RWPE2 (cell line): ENCODE results near the gene MAPKBP1.

ENCODE experiments used
- ATAC-seq: fragments of 200-7000 bp; cut with Tn5 transposase; 3 replicates; pipeline ENCODE4 v1.9.1; 2021; ENCODE audit warnings: low read depth
- DNase-seq: peaks from one replicate; pipeline ENCODE4 v3.0.0-alpha.2; 2020; ENCODE audit warnings: low spot score
- H3K27ac ChIP-seq: fragments of 450-650 bp; 2 replicates; pipeline ENCODE4 v1.5.1; 2017; ENCODE audit warnings: mild to moderate bottlenecking; ENCODE audit not compliant: poor library complexity, severe bottlenecking
- H3K27me3 ChIP-seq: fragments of 250-450 bp; sonication (Bioruptor Pico); 2 replicates; pipeline ENCODE4 v1.5.1; 2021; ENCODE audit warnings: mild to moderate bottlenecking, moderate library complexity; ENCODE audit not compliant: insufficient read depth, poor library complexity, severe bottlenecking
- H3K36me3 ChIP-seq: fragments of 250-450 bp; sonication (Bioruptor Pico); 2 replicates; pipeline ENCODE4 v1.5.1; 2020; ENCODE audit warnings: low read depth, mild to moderate bottlenecking, moderate library complexity
- H3K4me1 ChIP-seq: fragments of 250-450 bp; sonication (Bioruptor Pico); 2 replicates; pipeline ENCODE4 v1.5.1; 2021; ENCODE audit warnings: mild to moderate bottlenecking, moderate library complexity; ENCODE audit not compliant: insufficient read depth, poor library complexity, severe bottlenecking
- H3K4me3 ChIP-seq: fragments of 250-450 bp; sonication (Bioruptor Pico); 2 replicates; pipeline ENCODE4 v1.5.1; 2021; ENCODE audit warnings: mild to moderate bottlenecking, moderate library complexity; ENCODE audit not compliant: severe bottlenecking
- H3K9me3 ChIP-seq: fragments of 250-450 bp; sonication (Bioruptor Pico); 2 replicates; pipeline ENCODE4 v1.5.1; 2021; ENCODE audit warnings: mild to moderate bottlenecking, moderate library complexity; ENCODE audit not compliant: severe bottlenecking
- CTCF ChIP-seq: fragments of 450-650 bp; IDR thresholded peaks from one replicate; pipeline ENCODE4 v1.5.1; 2017; ENCODE audit warnings: mild to moderate bottlenecking, moderate library complexity; ENCODE audit not compliant: poor library complexity, severe bottlenecking

Gene MAPKBP1

GRCh38 chr15:41814534-41814933 is 40.2 kb downstream of the MAPKBP1 start:
- TF ChIP-seq CTCF, result no peak
- DNase-seq (no peak), ATAC-seq (no peak)
- no peak overlapping the region for H3K27ac ChIP-seq
- peaks cover 89% of the 10 kb centered on the region for H3K36me3 ChIP-seq
- H3K4me3 ChIP-seq, result no peak overlapping the region
- H3K9me3 ChIP-seq, result no peaks in the 10 kb centered on the region
- H3K27me3 ChIP-seq, result no peaks in the 10 kb centered on the region
- peaks cover 3% of the 10 kb centered on the region for H3K4me1 ChIP-seq

- Histone ChIP-seq H3K27me3 (no peaks in the 10 kb centered on the region), H3K36me3 (peaks cover 100% of the 10 kb centered on the region), H3K27ac (no peak overlapping the region)
Observed at GRCh38 chr15:41816788-41817187, 42.5 kb downstream of the MAPKBP1 start.

GRCh38 chr15:41817327-41817726 is 43.0 kb downstream of the MAPKBP1 start:
- DNase-seq, result no peak
- Histone ChIP-seq H3K27me3 (no peaks in the 10 kb centered on the region), H3K4me1 (peaks cover 3% of the 10 kb centered on the region), H3K27ac (no peak overlapping the region), H3K36me3 (peaks cover 98% of the 10 kb centered on the region), H3K4me3 (no peak overlapping the region), H3K9me3 (no peaks in the 10 kb centered on the region)
- no peak for TF ChIP-seq CTCF
- ATAC-seq, result no peak

More at GRCh38 chr15:41816788-41817187, 42.5 kb downstream of the MAPKBP1 start:
- no peak for DNase-seq
- ATAC-seq, result no peak
- Histone ChIP-seq H3K9me3 (no peaks in the 10 kb centered on the region), H3K4me3 (no peak overlapping the region), H3K4me1 (peaks cover 3% of the 10 kb centered on the region)
- TF ChIP-seq CTCF, result no peak

- Histone ChIP-seq H3K36me3 (peaks cover 98% of the 10 kb centered on the region), H3K27me3 (no peaks in the 10 kb centered on the region), H3K4me1 (peaks cover 3% of the 10 kb centered on the region), H3K27ac (no peak overlapping the region), H3K9me3 (no peaks in the 10 kb centered on the region), H3K4me3 (no peak overlapping the region)
- TF ChIP-seq CTCF, result no peak
- no peak for ATAC-seq
- DNase-seq, result no peak
Observed at GRCh38 chr15:41817781-41818180, 43.5 kb downstream of the MAPKBP1 start.

GRCh38 chr15:41819455-41820050 is 45.3 kb downstream of the MAPKBP1 start:
- DNase-seq, result peak; percentile 65
- no peak overlapping the region for H3K4me3 ChIP-seq
- peaks cover 3% of the 10 kb centered on the region for H3K4me1 ChIP-seq
- no peaks in the 10 kb centered on the region for H3K9me3 ChIP-seq
- H3K27me3 ChIP-seq, result no peaks in the 10 kb centered on the region
- peaks cover 95% of the 10 kb centered on the region for H3K36me3 ChIP-seq
- no peak overlapping the region for H3K27ac ChIP-seq
- TF ChIP-seq CTCF, result no peak
- peak; percentile 30; the same call in 1 of the 3 replicates for ATAC-seq
